ENCODE measurements around the gene PHKA2.

The PHKA2 gene

DNA sequence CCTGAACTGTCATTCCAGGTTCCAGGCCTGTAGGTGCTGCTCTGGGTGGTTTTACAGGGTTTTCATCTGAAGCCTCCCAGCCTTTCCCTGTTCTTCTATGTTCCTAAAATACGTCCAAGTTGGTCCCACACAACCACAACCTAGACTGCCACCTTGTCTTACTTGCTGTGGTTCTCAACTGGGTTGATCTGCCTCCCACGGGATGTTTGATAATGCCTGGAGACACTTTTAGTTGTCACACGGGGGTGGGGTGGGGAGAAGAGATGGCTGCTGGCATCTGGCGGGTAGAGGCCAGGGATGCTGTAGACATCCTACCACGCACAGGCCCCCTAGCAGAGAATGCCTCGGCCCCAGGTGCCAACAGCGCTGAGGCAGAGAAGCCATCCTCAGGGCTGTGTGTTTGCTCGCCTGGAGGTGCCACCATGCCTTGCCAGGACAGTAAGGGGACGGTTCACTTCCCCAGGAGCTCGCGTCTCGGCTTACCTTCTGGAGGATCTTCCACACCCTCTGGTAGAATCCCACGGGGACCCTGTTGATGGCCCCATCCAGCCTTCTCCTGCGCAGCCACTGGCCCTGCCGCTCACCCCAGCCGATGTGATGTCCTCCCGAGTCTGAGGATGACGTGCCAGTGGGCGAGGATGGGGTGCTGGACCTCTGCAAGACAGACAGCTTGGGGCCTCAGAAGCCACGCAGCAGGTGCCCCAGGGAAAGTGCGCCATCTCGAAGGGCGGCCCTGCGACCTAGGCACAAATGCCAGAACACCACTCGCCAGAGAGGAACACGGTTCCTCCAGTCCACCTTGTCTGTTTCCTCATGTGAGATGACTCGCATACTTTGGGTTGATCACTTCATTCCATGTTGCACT, 87.0 kb downstream of the PHKA2 start:
- TF ChIP-seq, protein P1, sequence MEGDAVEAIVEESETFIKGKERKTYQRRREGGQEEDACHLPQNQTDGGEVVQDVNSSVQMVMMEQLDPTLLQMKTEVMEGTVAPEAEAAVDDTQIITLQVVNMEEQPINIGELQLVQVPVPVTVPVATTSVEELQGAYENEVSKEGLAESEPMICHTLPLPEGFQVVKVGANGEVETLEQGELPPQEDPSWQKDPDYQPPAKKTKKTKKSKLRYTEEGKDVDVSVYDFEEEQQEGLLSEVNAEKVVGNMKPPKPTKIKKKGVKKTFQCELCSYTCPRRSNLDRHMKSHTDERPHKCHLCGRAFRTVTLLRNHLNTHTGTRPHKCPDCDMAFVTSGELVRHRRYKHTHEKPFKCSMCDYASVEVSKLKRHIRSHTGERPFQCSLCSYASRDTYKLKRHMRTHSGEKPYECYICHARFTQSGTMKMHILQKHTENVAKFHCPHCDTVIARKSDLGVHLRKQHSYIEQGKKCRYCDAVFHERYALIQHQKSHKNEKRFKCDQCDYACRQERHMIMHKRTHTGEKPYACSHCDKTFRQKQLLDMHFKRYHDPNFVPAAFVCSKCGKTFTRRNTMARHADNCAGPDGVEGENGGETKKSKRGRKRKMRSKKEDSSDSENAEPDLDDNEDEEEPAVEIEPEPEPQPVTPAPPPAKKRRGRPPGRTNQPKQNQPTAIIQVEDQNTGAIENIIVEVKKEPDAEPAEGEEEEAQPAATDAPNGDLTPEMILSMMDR (IDR thresholded peaks at IDR 0.05; ENCODE audit: control insufficient read depth, insufficient read depth, low read depth, low read length, missing control alignments): no peak
- H3K4me3 ChIP-seq (ENCODE audit: control insufficient read depth, low read depth, low read length): no peak overlapping the region
- DNase-seq (ENCODE audit: low read depth): no peak

DNA sequence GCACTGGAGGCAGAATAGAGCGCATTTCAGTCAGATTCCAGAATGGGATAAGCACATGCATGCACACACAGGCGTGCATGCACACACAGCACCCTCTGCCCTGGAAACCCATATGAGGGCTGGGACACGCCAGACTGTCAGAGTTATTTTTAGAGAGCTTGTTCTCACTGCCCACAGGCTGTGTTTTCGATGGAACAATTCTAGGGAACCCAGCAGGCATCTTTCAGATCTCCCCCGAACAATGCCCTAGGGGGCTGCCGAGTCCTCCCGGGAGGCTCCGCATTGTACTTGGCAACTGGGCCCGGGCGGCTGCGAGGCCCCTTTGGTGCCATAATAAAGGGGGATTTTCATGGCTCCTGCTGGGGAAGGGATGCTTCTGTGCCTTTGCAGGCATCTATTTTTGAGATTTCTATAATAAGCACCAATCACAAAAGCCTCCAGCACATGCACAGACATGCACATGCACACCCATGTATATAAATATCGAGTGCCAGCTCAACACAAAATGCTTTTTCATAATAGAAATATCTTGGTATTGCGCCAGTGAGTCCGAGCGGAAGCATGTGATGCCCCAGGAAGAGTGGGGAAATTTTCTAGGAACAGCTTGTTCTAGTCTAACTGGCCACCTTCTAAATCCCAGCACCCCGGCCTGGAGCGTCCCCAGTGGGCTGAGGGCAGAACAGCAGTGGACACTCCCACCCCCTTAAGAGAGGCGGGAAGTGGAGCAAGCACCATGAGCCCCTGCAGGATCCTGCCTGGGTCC, 88.5 kb downstream of the PHKA2 start:
- DNase-seq (ENCODE audit: low read depth): no peak
- no peak overlapping the region for H3K4me3 ChIP-seq (ENCODE audit: control insufficient read depth, low read depth, low read length)
- TF ChIP-seq, protein P1 (IDR thresholded peaks at IDR 0.05; ENCODE audit: control insufficient read depth, insufficient read depth, low read depth, low read length, missing control alignments): no peak

DNA sequence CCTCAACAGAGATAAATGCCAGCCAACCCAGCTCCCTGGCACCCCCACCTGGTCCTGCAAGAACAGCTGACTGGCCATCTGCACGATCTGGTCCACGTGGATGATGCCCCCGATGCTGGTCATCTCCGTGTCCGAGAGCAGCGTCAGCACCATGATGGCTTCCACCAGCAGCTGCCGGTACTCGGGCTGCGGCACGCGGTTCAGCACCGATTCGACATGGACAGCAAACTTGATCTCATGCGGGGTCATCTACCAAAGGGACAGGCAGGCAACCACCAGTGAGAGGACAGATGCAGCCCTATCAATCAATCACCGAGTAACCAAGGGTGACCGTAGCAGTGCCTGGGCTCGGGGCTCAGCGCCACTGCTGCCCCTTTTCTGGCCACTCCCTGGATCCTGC, 89.8 kb downstream of the PHKA2 start:
- H3K4me3 ChIP-seq (ENCODE audit: control insufficient read depth, low read depth, low read length): no peak overlapping the region
- DNase-seq (ENCODE audit: low read depth): no peak
- TF ChIP-seq, protein P1 (IDR thresholded peaks at IDR 0.05; ENCODE audit: control insufficient read depth, insufficient read depth, low read depth, low read length, missing control alignments): no peak

DNA sequence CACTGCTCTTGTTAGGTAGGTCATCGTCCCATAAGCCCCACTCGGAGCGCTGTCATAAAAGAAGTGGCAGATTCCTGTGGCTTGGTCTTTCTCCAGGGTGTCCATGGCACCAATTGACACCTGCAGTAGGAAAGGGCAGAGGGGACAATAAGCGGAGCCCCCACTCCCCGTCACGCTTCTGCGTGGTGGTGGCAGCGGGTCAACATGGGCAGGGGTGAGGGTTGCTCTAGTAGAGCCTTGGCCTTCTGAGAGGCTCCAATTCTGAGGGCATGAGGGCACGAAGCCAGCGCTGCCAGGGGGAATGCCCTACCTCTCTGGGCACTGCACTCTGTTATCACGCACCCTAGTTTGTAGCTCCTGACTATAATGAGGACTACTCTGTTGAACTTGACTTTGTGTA, 90.4 kb downstream of the PHKA2 start:
- DNase-seq (ENCODE audit: low read depth): no peak
- no peak overlapping the region for H3K4me3 ChIP-seq (ENCODE audit: control insufficient read depth, low read depth, low read length)
- TF ChIP-seq, protein P1 (IDR thresholded peaks at IDR 0.05; ENCODE audit: control insufficient read depth, insufficient read depth, low read depth, low read length, missing control alignments): no peak

DNA sequence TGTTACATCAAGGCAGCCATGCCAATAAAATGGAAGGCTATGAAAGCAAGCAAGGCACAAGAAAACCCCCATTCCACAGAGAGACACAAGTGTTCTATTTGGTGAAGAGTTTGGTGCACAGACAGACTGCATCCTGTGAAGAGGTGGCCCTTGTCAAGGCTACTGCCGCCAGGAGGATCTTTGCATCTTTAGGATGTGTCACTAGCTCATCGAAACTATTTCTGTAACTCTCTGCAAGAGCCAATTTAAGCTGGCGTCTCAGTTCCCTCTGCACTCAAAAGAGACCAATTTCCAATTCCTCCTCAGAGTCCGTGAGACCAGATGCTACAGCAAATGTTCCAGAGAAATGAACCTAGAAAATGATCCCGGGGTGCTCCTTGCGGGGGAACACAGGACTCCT, 91.0 kb downstream of the PHKA2 start:
- H3K4me3 ChIP-seq (ENCODE audit: control insufficient read depth, low read depth, low read length): no peak overlapping the region
- no peak for DNase-seq (ENCODE audit: low read depth)
- TF ChIP-seq, protein P1 (IDR thresholded peaks at IDR 0.05; ENCODE audit: control insufficient read depth, insufficient read depth, low read depth, low read length, missing control alignments): no peak

DNA sequence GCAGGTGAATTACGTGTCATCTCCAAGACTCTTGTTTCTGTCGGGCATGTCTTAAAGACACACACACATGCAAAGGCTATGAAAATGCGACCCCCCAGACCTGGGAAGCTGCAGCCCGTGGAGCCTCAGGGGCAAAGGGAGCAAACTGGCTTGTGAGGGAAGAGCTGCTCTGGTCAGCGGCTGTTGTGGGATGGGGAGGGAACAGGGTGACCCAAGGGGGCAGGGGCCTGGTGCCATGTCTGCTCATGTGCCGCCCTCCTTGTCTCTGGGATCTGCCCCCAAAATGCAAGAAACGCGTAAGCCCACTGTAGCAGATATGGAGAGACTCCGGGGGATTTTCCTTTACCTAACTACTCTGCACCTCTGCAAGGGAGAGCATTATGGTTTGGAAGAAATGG, 92.4 kb downstream of the PHKA2 start:
- TF ChIP-seq, protein P1 (IDR thresholded peaks at IDR 0.05; ENCODE audit: control insufficient read depth, insufficient read depth, low read depth, low read length, missing control alignments): no peak
- H3K4me3 ChIP-seq (ENCODE audit: control insufficient read depth, low read depth, low read length): no peak overlapping the region
- DNase-seq (ENCODE audit: low read depth): no peak

All from AG09309 (cell line).